Peyer's patch (tissue), 4 donors: ENCODE results near the gene NMT1. TPM values are rescaled to one million over a fixed set of nuclear protein-coding genes. Genes with fewer than 3 reads are reported as not detected.
A peak's percentile ranks its signal among the peaks of the same experiment; 100 is the strongest.

ENCODE experiments used
- DNase-seq, 3 donors: peaks; one replicate each; pipeline ENCODE4 v3.0.0-alpha.2; 2017 to 2019
- H3K27ac ChIP-seq, 4 donors: fragments of 200-600 bp; sonication (generic); one replicate each; pipeline ENCODE4 v1.5.1; 2016 to 2019
- H3K27me3 ChIP-seq, 2 donors: fragments of 200-600 bp; sonication (generic); one replicate each; pipeline ENCODE4 v1.5.1; 2019
- H3K36me3 ChIP-seq, 3 donors: fragments of 200-600 bp; sonication (generic); one replicate each; pipeline ENCODE4 v1.5.1; 2016 to 2019
- H3K4me1 ChIP-seq, 4 donors: fragments of 200-600 bp; sonication (generic); one replicate each; pipeline ENCODE4 v1.5.1; 2016 to 2019
- H3K4me3 ChIP-seq, 4 donors: fragments of 200-600 bp; sonication (generic); 1 replicate in 3 of 4; 2 replicates in 1 of 4; pipeline ENCODE4 v1.5.1; 2016 to 2019; ENCODE audit warnings: mild to moderate bottlenecking in 1 of 4
- H3K9me3 ChIP-seq, 4 donors: fragments of 200-600 bp; sonication (generic); one replicate each; pipeline ENCODE4 v1.5.1; 2016 to 2019; ENCODE audit warnings: mild to moderate bottlenecking in 1 of 4
- POLR2A ChIP-seq, 2 donors: fragments of 450-650 bp; IDR thresholded peaks; one replicate each; pipeline ENCODE4 v1.5.1; 2017; ENCODE audit warnings: antibody characterized with exemption in 2 of 2, mild to moderate bottlenecking in 2 of 2, moderate library complexity in 2 of 2
- total RNA-seq, 4 donors: library from RNA; depleted of rRNA; stranded (reverse); fragments of >200 nt; gene quantifications; one replicate each; pipeline ENCODE4 v1.1.0, GENCODE V29; 2016
- TF ChIP-seq, protein P1 (sequence below), 6 experiments: fragments of 450-650 bp in 4 of 6; fragments of 200-600 bp in 2 of 6; sonication (generic) in 1 of 6; IDR thresholded peaks; one replicate each; pipeline ENCODE4 v1.5.1; 2017 to 2019; ENCODE audit warnings: antibody characterized with exemption in 6 of 6, mild to moderate bottlenecking in 3 of 6, moderate library complexity in 1 of 6

The NMT1 gene
- total RNA-seq, 4 donors from 2014 or later, result 60.9 to 111 (median 77.1) TPM

DNA sequence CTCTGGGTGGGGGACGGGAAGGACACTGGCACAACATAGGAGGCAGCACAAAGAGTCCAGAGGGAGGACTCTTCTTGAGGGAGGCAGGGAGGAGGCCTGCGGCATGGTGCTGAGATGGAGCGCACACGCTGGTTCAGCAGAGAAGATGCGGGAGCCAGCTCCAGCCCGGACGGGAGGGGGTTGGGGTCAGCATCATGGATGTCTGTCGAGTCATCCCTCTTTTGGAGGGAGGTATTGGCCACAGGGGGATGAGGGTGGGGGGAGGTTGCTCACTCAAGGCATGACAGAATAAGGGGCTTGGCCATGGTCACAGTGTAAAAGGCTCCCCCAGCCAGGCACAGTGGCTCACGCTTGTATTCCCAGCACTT lies 29.0 kb upstream of the NMT1 start:
- H3K36me3 ChIP-seq, result peaks cover 0 to 54% (median 0%) of the 10 kb centered on the region in 3 donors
- H3K4me3 ChIP-seq, result no peak overlapping the region
- no peak overlapping the region for H3K27ac ChIP-seq

DNA sequence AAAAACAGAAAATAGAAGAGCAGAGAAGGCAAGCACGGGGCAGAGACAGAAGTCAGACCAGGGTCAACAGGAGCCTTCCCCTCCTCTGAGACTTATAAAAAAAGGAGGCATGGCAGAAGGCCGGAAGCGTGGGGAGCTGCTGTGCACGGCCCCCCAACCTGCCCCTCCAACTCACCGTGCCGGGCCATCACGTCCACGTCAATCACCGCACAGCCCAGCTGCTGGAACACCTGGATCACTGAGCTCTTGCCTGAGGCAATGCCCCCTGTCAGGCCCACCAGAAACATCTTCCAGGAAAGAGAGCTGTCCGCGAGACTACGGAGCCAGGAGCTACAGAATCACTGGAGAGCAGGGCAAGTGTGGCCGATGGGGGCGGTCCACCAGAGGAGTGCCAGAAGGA lies 26.5 kb upstream of the NMT1 start:
- H3K36me3 ChIP-seq, result peaks cover 0 to 41% (median 0%) of the 10 kb centered on the region in 3 donors
- DNase-seq, result no peak
- no peak for TF ChIP-seq POLR2A (IDR thresholded peaks at IDR 0.05)
- TF ChIP-seq, protein P1, sequence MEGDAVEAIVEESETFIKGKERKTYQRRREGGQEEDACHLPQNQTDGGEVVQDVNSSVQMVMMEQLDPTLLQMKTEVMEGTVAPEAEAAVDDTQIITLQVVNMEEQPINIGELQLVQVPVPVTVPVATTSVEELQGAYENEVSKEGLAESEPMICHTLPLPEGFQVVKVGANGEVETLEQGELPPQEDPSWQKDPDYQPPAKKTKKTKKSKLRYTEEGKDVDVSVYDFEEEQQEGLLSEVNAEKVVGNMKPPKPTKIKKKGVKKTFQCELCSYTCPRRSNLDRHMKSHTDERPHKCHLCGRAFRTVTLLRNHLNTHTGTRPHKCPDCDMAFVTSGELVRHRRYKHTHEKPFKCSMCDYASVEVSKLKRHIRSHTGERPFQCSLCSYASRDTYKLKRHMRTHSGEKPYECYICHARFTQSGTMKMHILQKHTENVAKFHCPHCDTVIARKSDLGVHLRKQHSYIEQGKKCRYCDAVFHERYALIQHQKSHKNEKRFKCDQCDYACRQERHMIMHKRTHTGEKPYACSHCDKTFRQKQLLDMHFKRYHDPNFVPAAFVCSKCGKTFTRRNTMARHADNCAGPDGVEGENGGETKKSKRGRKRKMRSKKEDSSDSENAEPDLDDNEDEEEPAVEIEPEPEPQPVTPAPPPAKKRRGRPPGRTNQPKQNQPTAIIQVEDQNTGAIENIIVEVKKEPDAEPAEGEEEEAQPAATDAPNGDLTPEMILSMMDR (IDR thresholded peaks at IDR 0.05), result no peak

More for the DNA sequence above, 29.0 kb upstream of the NMT1 start:
- Histone ChIP-seq H3K4me1 (peaks cover 0 to 5% (median 0%) of the 10 kb centered on the region in 4 donors), H3K27me3 (no peaks in the 10 kb centered on the region), H3K9me3 (no peaks in the 10 kb centered on the region)
- TF ChIP-seq, protein P1 (IDR thresholded peaks at IDR 0.05), result no peak
- no peak for TF ChIP-seq POLR2A (IDR thresholded peaks at IDR 0.05)
- DNase-seq, result no peak

DNA sequence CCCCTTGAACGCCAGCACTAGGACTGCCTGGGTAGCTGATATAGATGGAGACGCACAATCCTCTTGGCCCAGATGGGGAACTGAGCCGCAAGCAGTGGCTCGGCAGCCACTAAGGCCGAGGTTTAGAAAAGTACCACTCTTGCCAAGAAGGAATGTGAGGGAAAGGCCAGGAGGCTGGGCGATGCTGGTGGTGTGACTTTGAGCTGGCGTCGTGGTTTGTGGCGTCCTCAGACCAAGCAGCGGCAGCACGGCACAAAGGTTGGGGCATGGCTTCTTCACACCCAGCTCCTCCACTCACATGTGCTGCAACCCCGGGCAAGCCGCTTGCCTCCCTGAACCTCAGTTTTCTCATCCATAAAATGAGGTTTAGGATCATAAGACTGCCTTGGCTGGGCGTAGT lies 25.3 kb upstream of the NMT1 start:
- TF ChIP-seq POLR2A (IDR thresholded peaks at IDR 0.05), result no peak
- TF ChIP-seq, protein P1 (IDR thresholded peaks at IDR 0.05), result no peak
- H3K27ac ChIP-seq, result no peak overlapping the region

More for the DNA sequence above, 26.5 kb upstream of the NMT1 start:
- Histone ChIP-seq H3K27me3 (no peaks in the 10 kb centered on the region), H3K27ac (no peak overlapping the region), H3K9me3 (no peaks in the 10 kb centered on the region), H3K4me3 (no peak overlapping the region), H3K4me1 (peaks cover 0 to 12% (median 0%) of the 10 kb centered on the region in 4 donors)

DNA sequence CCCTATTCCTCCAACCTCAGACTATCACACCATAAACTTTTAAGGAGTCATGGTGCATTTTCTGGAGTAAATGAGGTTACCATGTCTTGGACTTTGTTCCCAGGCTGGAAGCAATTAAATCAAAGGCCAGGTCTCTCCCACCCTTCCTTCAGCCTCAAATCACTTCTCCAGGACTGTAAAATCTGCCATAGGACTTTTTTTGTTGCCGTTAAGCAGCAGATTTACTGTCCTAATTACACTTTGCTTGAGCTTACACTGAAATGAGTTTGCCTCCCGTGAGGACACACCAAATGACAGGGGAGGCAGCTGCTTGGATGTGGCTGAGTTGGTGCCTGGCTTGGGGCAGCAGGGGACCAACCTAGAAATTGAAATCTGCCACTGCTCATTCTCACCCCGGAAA lies 24.4 kb upstream of the NMT1 start:
- TF ChIP-seq, protein P1 (IDR thresholded peaks at IDR 0.05), result no peak
- TF ChIP-seq POLR2A (IDR thresholded peaks at IDR 0.05), result no peak

More for the DNA sequence above, 25.3 kb upstream of the NMT1 start:
- Histone ChIP-seq H3K9me3 (no peaks in the 10 kb centered on the region), H3K4me1 (peaks cover 0 to 12% (median 0%) of the 10 kb centered on the region in 4 donors), H3K4me3 (no peak overlapping the region), H3K36me3 (peaks cover 0 to 30% (median 0%) of the 10 kb centered on the region in 3 donors), H3K27me3 (no peaks in the 10 kb centered on the region)
- no peak for DNase-seq

DNA sequence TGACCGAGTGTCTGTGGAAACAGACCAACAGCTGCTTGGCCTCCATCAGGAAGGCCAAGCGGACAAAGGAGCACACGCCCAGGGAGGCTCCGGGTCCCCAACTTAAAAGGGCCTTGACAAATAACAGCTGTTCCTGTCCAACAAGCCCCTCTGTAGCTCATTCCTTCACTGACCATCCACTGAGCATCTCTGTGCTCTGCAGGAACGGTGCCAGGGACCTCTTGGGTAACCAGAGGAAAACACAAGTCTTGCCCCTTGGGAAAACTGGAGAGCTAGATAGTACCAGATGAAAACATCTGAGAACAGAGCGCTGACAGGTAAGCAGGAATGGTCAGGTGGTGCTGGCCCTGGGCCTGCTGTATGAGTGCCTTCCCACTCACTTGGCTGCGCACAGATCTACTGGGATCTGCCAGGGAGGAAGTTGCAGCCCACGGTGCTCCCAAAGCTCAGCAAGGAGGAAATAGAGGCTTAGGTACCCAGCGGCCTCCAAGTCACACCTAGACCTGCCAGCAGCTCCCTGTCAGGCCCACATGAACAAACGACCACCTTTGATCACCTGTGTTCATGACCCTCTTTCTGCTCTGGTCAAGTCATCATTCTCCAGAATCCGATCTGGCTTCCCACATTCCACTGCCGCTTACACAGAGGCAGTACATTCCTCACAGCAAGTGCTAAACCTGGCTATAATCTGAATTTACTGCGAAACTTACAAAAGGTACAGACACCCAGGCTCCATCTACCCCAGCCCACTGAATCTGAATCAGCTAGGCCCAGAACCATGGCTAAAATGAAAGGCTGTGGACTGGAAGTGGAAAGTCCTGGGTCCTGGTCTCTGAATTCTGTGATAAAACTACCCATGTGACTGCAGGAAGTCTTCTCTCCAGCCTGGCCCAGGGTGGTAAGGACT lies 22.1 kb upstream of the NMT1 start:
- Histone ChIP-seq H3K27ac (peak overlapping the region in 1 of 4 donors; percentile 30), H3K9me3 (no peaks in the 10 kb centered on the region), H3K4me3 (no peak overlapping the region), H3K36me3 (peaks cover 0 to 3% (median 0%) of the 10 kb centered on the region in 3 donors), H3K27me3 (no peaks in the 10 kb centered on the region), H3K4me1 (peaks cover 0 to 17% (median 0%) of the 10 kb centered on the region in 4 donors)
- DNase-seq, result no peak
- TF ChIP-seq POLR2A (IDR thresholded peaks at IDR 0.05), result no peak
- TF ChIP-seq, protein P1 (IDR thresholded peaks at IDR 0.05), result no peak

More for the DNA sequence above, 24.4 kb upstream of the NMT1 start:
- H3K27ac ChIP-seq, result no peak overlapping the region
- no peaks in the 10 kb centered on the region for H3K9me3 ChIP-seq
- DNase-seq, result no peak
- no peaks in the 10 kb centered on the region for H3K27me3 ChIP-seq
- H3K4me3 ChIP-seq, result no peak overlapping the region
- peaks cover 0 to 22% (median 0%) of the 10 kb centered on the region in 3 donors for H3K36me3 ChIP-seq
- H3K4me1 ChIP-seq, result peaks cover 0 to 12% (median 0%) of the 10 kb centered on the region in 4 donors
